HEK293 (cell line): ENCODE measurements around the gene EBLN1.
"Not testable (repeated sequence)": the region's sequence is repeated elsewhere in the genome, so short reads cannot be mapped to it uniquely, and the experiment has no call there.

Source experiments
- CTCF ChIA-PET: fragments of 350-600 bp; formaldehyde crosslinking; extraction: SDS; loops from one replicate; lab custom pipeline; 2021; ENCODE audit warnings: antibody characterized with exemption; lab: Yijun Ruan, JAX
- POLR2A ChIA-PET: fragments of 300-600 bp; formaldehyde crosslinking; extraction: SDS; loops from one replicate; lab custom pipeline; 2020; ENCODE audit warnings: antibody characterized with exemption, inconsistent platforms; lab: Yijun Ruan, JAX
- H3K27ac ChIP-seq: fragments of 200-500 bp; sonication (Bioruptor generic); 2 replicates; pipeline ENCODE4 v1.5.1; 2014; ENCODE audit warnings: low read depth, low read length, control low read depth, inconsistent platforms; ENCODE audit errors: extremely low read depth
- H3K36me3 ChIP-seq, 2 experiments: fragments of 200-500 bp in 1 of 2; sonication (Bioruptor generic) in 1 of 2; 1 replicate in 1 of 2; 2 replicates in 1 of 2; pipeline ENCODE4 v1.5.1; 2014 to 2017; ENCODE audit warnings: inconsistent platforms in 2 of 2, low read length in 2 of 2; ENCODE audit not compliant: control insufficient read depth in 2 of 2, insufficient read depth in 1 of 2
- H3K4me1 ChIP-seq: fragments of 200-500 bp; sonication (Bioruptor generic); 2 replicates; pipeline ENCODE4 v1.5.1; 2014; ENCODE audit warnings: mild to moderate bottlenecking, low read length, inconsistent platforms; ENCODE audit not compliant: control insufficient read depth, insufficient read depth
- H3K4me3 ChIP-seq: 2 replicates; pipeline ENCODE4 v1.5.1; 2011; ENCODE audit warnings: low read depth, mild to moderate bottlenecking, control low read depth, low read length, moderate library complexity
- H3K9me3 ChIP-seq: fragments of 200-500 bp; sonication (Bioruptor generic); 2 replicates; pipeline ENCODE4 v1.5.1; 2014; ENCODE audit warnings: low read depth, low read length, inconsistent platforms; ENCODE audit not compliant: control insufficient read depth, insufficient read depth
- HOXC10 ChIP-seq: sonication (generic); formaldehyde crosslinking; IDR thresholded peaks from 2 replicates; pipeline ENCODE4 v1.8.1; 2023; ENCODE audit warnings: mild to moderate bottlenecking, missing genetic modification reagents
- IKZF3 ChIP-seq: fragments of 450-650 bp; IDR thresholded peaks from 2 replicates; pipeline ENCODE4 v1.5.0; 2018; ENCODE audit warnings: missing biosample characterization, mild to moderate bottlenecking, missing genetic modification characterization, moderate library complexity
- INSM2 ChIP-seq: fragments of 450-650 bp; formaldehyde crosslinking; IDR thresholded peaks from 2 replicates; pipeline ENCODE4 v1.5.1; 2016; ENCODE audit warnings: missing biosample characterization, missing genetic modification characterization
- OSR2 ChIP-seq: fragments of 450-650 bp; formaldehyde crosslinking; IDR thresholded peaks from 2 replicates; pipeline ENCODE4 v1.5.1; 2016; ENCODE audit warnings: missing biosample characterization, missing genetic modification characterization
- PRDM2 ChIP-seq: fragments of 450-650 bp; formaldehyde crosslinking; IDR thresholded peaks from 2 replicates; pipeline ENCODE4 v1.5.1; 2016; ENCODE audit warnings: missing biosample characterization, missing genetic modification characterization, borderline replicate concordance
- ZFP37 ChIP-seq: fragments of 450-650 bp; formaldehyde crosslinking; IDR thresholded peaks from 2 replicates; pipeline ENCODE4 v1.5.1; 2016; ENCODE audit warnings: missing biosample characterization, missing genetic modification characterization
- ZNF146 ChIP-seq: fragments of 450-650 bp; formaldehyde crosslinking; IDR thresholded peaks from 2 replicates; pipeline ENCODE4 v1.5.1; 2016; ENCODE audit warnings: missing biosample characterization, missing genetic modification characterization
- ZNF157 ChIP-seq: fragments of 450-650 bp; formaldehyde crosslinking; IDR thresholded peaks from 2 replicates; pipeline ENCODE4 v1.5.1; 2016; ENCODE audit warnings: missing biosample characterization, missing genetic modification characterization
- ZNF18 ChIP-seq: fragments of 450-650 bp; formaldehyde crosslinking; IDR thresholded peaks from 2 replicates; pipeline ENCODE4 v1.5.1; 2016; ENCODE audit warnings: missing biosample characterization, missing genetic modification characterization
- ZNF19 ChIP-seq: fragments of 450-650 bp; formaldehyde crosslinking; IDR thresholded peaks from 2 replicates; pipeline ENCODE4; 2016; ENCODE audit warnings: missing biosample characterization, missing genetic modification characterization, low read depth
- ZNF24 ChIP-seq: fragments of 450-650 bp; formaldehyde crosslinking; IDR thresholded peaks from 2 replicates; pipeline ENCODE4 v1.5.1; 2016; ENCODE audit warnings: missing biosample characterization, missing genetic modification characterization
- ZNF335 ChIP-seq: fragments of 450-650 bp; formaldehyde crosslinking; conservative IDR thresholded peaks from 2 replicates; pipeline ENCODE4 v1.5.1; 2016; ENCODE audit warnings: missing biosample characterization, missing genetic modification characterization
- ZNF561 ChIP-seq: fragments of 450-650 bp; IDR thresholded peaks from 2 replicates; pipeline ENCODE4 v1.5.1; 2018; ENCODE audit warnings: missing biosample characterization, missing genetic modification characterization, borderline replicate concordance
- ZNF580 ChIP-seq: fragments of 450-650 bp; formaldehyde crosslinking; IDR thresholded peaks from 2 replicates; pipeline ENCODE4 v1.5.1; 2016; ENCODE audit warnings: missing biosample characterization, missing genetic modification characterization
- ZNF629 ChIP-seq: fragments of 450-650 bp; formaldehyde crosslinking; IDR thresholded peaks from 2 replicates; pipeline ENCODE4 v1.5.1; 2017; ENCODE audit warnings: missing biosample characterization, missing genetic modification characterization
- ZNF677 ChIP-seq: fragments of 450-650 bp; IDR thresholded peaks from 2 replicates; pipeline ENCODE4 v1.5.0; 2018; ENCODE audit warnings: missing biosample characterization, mild to moderate bottlenecking, missing genetic modification characterization, moderate library complexity
- ZNF76 ChIP-seq: fragments of 450-650 bp; formaldehyde crosslinking; IDR thresholded peaks from 2 replicates; pipeline ENCODE4; 2016; ENCODE audit warnings: low read depth, missing biosample characterization, missing genetic modification characterization, borderline replicate concordance
- ZNF776 ChIP-seq: fragments of 450-650 bp; formaldehyde crosslinking; IDR thresholded peaks from 2 replicates; pipeline ENCODE4 v1.5.0; 2017; ENCODE audit warnings: missing biosample characterization, missing genetic modification characterization, borderline replicate concordance
- ZNF792 ChIP-seq: fragments of 450-650 bp; formaldehyde crosslinking; IDR thresholded peaks from 2 replicates; pipeline ENCODE4 v1.5.1; 2016; ENCODE audit warnings: missing biosample characterization, missing genetic modification characterization
- ZNF843 ChIP-seq: fragments of 450-650 bp; formaldehyde crosslinking; IDR thresholded peaks from 2 replicates; pipeline ENCODE4 v1.5.1; 2016; ENCODE audit warnings: missing biosample characterization, missing genetic modification characterization
- TF ChIP-seq, protein P1 (sequence below): IDR thresholded peaks from 2 replicates; pipeline ENCODE4 v1.6.1; 2011; ENCODE audit warnings: mild to moderate bottlenecking, low read depth, low read length, borderline replicate concordance

Gene EBLN1

GRCh38 chr10:22219308-22219707 is 1.5 kb upstream of the EBLN1 start (continued):
- TF ChIP-seq ZNF580 (no peak), IKZF3 (tag by site-specific recombination) (no peak), ZNF629 (tag by site-specific recombination) (no peak)

DNA sequence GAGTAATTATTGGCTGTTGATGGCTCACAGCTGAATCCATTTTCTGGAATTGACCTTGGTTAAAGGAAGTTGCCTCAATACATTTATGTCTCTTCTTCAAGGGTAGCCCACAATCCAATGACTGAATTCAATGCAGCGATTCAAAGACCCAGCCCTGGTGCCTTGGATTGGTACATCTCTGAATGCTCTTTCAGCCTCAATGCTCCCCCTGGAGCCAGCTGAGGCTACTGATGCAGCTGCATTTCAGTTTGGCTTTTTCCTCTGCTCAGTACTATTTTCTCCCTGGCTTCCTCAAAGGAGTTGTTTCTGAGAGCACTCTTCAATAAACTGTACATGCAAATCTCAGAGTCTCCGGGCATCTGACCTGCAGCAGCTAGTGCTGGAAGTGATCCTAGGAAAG is 633 bp upstream of the EBLN1 start:
- POLR2A ChIA-PET: no interaction called here
- H3K4me1 ChIP-seq: no peaks in the 10 kb centered on the region
- no peaks in the 10 kb centered on the region for H3K9me3 ChIP-seq
- TF ChIP-seq, protein P1, sequence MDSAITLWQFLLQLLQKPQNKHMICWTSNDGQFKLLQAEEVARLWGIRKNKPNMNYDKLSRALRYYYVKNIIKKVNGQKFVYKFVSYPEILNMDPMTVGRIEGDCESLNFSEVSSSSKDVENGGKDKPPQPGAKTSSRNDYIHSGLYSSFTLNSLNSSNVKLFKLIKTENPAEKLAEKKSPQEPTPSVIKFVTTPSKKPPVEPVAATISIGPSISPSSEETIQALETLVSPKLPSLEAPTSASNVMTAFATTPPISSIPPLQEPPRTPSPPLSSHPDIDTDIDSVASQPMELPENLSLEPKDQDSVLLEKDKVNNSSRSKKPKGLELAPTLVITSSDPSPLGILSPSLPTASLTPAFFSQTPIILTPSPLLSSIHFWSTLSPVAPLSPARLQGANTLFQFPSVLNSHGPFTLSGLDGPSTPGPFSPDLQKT: no peak
- no peak for TF ChIP-seq ZNF157
- TF ChIP-seq HOXC10 (CRISPR knock-in tag): no peak
- no peak for TF ChIP-seq ZNF561 (tag by site-specific recombination)
- TF ChIP-seq ZNF776 (tag by site-specific recombination): no peak
- TF ChIP-seq OSR2 (tag by site-specific recombination): no peak
- no peak for TF ChIP-seq ZFP37
- TF ChIP-seq INSM2 (tag by site-specific recombination): no peak
- TF ChIP-seq ZNF792: no peak
- TF ChIP-seq ZNF19 (tag by site-specific recombination): no peak
- no peak for TF ChIP-seq ZNF843
- TF ChIP-seq ZNF76 (tag by site-specific recombination): no peak
- TF ChIP-seq ZNF677 (tag by site-specific recombination): no peak
- TF ChIP-seq ZNF24 (tag by site-specific recombination): no peak
- no peak for TF ChIP-seq ZNF335 (tag by site-specific recombination)
- no peak for TF ChIP-seq ZNF18
- no peak for TF ChIP-seq ZNF146 (tag by site-specific recombination)
- TF ChIP-seq PRDM2 (tag by site-specific recombination): no peak
- no peaks in the 10 kb centered on the region for H3K36me3 ChIP-seq
- no peak overlapping the region for H3K27ac ChIP-seq
- CTCF ChIA-PET: interaction anchor here (0.5 to 0.8 kb wide), 2 partner anchors 97 to 102 kb away, joined by 3 to 4 read pairs; no protein-coding TSS in a partner anchor
- no peak overlapping the region for H3K4me3 ChIP-seq

- CTCF ChIA-PET, POLR2A ChIA-PET, H3K36me3 ChIP-seq, H3K27ac ChIP-seq, H3K4me3 ChIP-seq, H3K4me1 ChIP-seq, H3K9me3 ChIP-seq: not testable (repeated sequence)
These were observed 731 bp downstream of the EBLN1 start for GRCh38 chr10:22217084-22217483.
